ENCODE results near the gene PPM1M.
A peak's percentile ranks its signal among the peaks of the same experiment; 100 is the strongest.

PPM1M gene

DNA sequence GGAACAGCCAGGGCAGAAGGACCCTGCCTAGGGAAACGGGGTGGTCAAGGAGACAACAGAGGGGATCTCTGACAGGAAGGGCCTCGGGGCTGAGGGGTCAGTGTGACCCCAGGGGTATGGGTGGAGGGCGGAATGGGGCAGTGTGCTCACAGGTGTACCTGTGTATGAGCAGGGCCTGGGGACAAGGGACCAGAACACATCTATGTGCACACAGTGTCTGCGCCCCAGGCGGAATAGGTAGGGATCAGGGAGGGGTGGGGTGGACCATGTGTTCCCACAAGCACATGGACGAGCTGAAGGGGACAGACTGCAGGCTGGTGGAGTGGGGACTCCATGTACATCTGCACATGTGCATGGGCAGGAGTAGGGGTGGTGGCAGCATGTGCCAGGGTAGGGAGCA, 15.1 kb upstream of the PPM1M start:
- DNase-seq (ENCODE audit: low read depth in 1 of 2, low spot score in 1 of 2) = no peak

DNA sequence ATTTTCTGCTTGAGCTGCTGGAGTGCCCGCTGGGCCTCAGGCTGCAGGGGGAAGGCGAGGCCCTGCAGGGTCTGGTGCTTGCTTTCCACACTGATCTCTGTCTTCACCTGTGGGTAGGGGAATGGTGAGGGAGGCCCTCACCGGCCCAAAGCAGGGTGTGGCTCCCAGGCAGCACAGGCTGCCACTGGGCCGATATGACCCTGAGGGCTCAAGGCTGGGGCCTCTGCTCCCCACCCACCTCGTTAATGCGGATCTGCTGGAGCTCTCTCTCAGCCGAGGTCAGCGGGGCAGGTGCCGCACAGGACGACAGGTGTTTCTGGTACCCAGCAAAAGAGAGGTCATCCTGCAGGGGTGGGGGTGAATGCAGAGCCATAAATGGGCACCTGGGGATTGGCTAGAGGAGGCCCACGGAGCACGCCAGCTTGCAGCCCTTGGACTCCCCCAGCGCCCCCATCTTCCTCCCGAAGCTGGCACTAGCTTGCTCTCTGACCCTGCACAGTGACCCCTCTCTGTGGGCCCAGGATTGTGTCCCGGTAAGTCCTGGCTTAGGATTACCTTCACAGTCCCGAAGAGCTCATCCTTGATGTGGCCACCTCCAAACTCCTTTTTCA, 14.6 kb upstream of the PPM1M start:
- DNase-seq (ENCODE audit: low read depth in 1 of 2, low spot score in 1 of 2) = no peak

DNA sequence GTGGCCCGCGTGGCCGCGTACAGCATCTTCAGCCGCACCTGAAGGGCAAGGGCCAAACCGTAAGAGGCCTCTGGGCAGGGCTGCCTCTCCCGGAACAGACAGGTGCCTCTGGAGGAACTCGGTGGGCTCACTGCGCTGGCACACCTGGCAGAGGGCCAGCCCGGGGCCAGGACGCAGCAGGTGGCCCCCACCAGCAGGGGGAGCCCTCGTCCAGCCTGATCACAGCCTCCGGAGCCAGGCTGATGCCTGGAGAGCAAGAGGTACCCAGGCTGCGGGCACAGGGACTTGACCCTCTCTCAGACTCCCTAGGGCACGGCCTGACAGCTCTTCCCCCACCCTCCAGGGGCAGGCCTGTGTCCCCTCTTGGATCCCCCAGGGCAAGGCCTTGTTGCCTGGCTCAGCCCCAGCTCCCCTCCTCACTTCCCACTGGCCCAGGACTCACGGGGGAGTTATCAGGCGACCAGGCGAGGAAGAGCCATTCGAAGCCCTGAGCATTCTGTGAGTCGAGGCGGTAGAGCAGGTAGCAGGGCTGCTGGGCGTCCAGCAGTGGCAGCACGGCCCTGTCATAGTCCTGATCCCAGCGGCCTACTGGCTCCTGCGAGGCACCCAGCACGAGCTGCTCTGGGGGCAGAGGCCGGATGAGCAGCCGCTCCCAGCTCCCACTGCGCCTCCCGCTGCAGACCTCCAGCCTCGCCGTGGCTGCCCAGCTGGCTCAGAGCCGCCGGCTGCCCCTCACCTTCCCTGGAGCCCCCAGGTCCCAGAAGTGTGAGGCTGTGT, 13.9 kb upstream of the PPM1M start:
- DNase-seq (ENCODE audit: low read depth in 1 of 2, low spot score in 1 of 2) = peak; percentile 80 to 83

DNA sequence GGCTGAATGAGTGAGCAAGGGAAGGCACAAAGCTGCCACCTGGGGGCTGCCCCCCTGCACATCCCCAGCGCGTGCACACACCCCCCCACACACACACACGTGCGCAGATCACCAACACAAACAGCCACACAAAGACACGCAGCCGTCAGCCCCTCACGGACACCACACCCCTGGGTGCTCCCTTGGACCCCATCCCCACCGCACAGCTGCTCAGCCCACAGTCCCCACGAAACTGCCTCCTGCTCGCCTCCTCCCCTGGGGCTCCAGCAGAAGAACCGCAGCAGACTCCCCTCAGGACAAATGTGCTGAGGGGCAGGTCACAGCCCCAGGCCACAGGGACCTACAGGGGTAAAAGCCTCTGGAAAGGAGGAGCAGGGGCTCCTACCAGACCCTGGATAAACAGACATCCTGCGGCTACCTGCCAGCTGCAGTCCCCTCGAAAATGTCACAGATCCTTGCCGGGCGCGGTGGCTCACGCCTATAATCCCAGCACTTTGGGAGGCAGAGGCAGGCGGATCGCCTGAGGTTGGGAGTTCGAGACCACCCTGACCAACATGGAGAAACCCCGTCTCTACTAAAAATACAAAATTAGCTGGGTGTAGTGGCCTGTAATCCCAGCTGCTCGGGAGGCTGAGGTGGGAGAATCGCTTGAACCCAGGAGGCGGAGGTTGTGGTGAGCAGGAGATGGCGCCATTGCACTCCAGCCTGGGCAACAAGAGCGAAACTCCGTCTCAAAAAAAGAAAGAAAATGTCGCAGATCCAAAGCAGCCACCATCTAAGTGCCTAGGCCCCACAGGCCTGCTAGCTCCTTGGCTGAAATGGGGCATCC, 13.1 kb upstream of the PPM1M start:
- DNase-seq (ENCODE audit: low read depth in 1 of 2, low spot score in 1 of 2) = no peak

- DNase-seq (ENCODE audit: low read depth in 1 of 2, low spot score in 1 of 2) = no peak
Measured at GRCh38 chr3:52233108-52233591, 12.4 kb upstream of the PPM1M start.

DNA sequence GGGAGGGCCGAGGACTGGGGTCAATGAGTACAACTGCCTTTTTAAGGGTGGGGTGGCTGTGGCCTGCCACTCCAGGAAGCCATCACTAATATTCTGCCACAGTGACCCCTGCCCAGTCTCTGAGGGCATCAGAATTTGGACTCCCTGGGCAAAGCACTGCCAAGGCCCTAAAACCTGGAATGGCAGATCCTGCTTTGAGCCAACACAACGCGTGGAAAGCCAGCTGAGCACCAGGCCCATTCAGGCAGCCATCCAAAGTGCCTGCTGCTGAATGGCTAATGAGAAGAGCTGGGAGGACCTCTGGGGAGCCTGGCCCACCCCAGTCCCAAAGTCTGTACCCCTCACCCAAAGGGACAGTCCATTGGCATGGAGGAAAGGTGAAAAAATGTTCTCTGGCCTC, 11.6 kb upstream of the PPM1M start:
- no peak for DNase-seq (ENCODE audit: low read depth in 1 of 2, low spot score in 1 of 2)

DNA sequence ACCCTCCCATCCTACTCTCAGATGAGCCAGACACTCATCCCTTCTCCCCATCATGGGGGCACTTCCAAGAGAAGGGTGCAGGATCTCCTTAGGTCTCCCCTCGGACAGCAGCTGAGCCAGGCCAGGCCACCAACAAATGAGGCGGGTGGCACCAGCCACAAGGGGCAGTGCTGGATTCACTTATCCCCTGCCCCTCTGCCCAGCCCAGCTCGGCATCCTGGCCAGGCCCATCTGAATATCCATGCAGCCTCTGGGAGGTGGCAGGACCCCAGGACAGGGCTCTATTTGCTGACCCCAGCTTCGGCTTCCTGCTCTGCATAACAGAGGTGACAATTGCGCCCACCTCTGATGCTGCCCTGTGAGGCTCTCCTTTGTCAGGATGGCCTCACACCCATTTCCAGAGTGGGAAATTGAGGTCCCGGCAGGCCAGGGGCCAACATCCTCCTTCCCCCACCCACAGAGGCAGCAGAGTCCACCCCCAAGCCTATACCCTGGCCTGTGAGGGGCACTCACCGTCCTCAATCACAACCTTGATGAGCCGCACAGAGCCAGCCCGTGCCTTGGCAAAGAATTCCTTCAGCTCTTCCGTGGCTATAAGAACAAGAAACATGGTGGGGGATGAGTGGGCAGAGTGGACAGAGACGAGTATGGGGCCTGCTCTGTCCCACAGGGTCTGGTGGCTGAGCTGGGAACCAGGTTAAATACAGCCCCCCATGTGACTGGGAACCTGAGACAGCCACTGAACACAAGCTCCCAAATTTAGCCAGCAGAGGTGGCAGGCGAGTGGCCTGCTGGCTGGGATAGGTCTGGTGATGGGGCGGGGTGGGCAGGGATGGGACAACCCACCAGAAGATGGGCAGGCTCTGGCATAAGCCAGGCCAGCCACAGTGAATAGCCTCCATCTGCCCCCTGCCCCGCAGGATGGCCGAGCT, 10.8 kb upstream of the PPM1M start:
- no peak for DNase-seq (ENCODE audit: low read depth in 1 of 2, low spot score in 1 of 2)

GRCh38 chr3:52236424-52236886, 9.1 kb upstream of the PPM1M start:
- no peak for DNase-seq (ENCODE audit: low read depth in 1 of 2, low spot score in 1 of 2)

GRCh38 chr3:52237006-52237656, 8.4 kb upstream of the PPM1M start:
- DNase-seq (ENCODE audit: low read depth in 1 of 2, low spot score in 1 of 2) = no peak

DNA sequence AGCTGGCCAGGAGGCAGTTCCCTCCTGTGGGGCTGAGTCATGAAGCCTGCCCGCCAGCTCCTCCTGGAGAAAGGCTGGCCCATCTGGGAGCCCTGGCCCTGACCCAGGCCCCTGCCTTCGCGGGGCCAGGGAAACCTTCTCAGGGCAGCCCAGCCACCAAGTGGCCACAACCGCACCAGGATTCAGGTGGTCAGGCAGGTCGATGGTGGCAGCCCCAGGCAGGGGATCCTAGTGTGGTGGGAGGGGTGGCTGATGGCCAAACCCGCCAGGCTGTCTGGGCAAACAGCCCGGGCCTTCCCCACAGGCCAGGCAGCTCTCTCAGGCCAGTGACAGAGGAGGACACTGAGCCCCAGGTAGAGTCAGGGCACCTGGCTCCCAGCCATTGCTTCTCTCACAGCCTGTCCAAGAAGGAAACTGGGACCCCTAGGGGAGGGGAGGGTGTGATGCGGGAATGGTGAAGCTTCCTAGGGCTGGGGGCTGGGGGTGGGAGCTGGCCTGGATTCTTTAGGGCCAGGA, 7.8 kb upstream of the PPM1M start:
- no peak for DNase-seq (ENCODE audit: low read depth in 1 of 2, low spot score in 1 of 2)

DNA sequence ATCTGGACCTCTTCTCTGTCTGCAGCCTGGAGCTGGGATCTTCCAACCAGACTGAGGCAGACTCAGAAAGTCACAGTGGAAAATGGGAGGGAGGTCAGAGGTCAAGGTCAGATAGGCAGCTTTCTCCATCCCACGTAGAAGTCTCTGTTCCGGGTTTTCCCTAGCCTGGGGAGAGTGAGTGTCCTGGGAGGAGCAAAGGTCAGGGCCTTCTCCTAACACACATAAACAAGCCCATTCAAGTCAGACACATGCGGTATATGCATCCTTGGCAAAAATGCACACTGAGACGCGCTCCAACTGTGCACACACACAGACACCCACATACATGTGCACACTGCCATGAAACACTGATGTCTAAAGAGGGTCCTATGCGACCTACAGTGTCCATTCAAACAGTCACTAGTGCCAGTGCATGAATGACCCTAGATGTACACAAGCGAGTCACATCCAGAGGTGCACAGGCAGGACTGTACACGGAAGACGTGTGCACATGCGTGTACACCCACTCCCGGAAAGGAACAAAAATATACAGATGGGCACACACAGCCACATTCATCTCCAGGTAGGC, 7.3 kb upstream of the PPM1M start:
- DNase-seq (ENCODE audit: low read depth in 1 of 2, low spot score in 1 of 2) = no peak

- peak; percentile 55 to 85 for DNase-seq (ENCODE audit: low read depth in 1 of 2, low spot score in 1 of 2)
Measured at GRCh38 chr3:52238761-52239701, 6.5 kb upstream of the PPM1M start, which contains the start of gene TWF2. TSS of gene TWF2 (minus strand) at chr3:52239158. CDS start at chr3:52239016, 142 bp downstream.

GRCh38 chr3:52240059-52240885, 5.3 kb upstream of the PPM1M start:
- no peak for DNase-seq (ENCODE audit: low read depth in 1 of 2, low spot score in 1 of 2)

GRCh38 chr3:52240886-52241370, 4.6 kb upstream of the PPM1M start:
- no peak for DNase-seq (ENCODE audit: low read depth in 1 of 2, low spot score in 1 of 2)

GRCh38 chr3:52242039-52242438, 3.5 kb upstream of the PPM1M start:
- no peak for DNase-seq (ENCODE audit: low read depth in 1 of 2, low spot score in 1 of 2)

DNA sequence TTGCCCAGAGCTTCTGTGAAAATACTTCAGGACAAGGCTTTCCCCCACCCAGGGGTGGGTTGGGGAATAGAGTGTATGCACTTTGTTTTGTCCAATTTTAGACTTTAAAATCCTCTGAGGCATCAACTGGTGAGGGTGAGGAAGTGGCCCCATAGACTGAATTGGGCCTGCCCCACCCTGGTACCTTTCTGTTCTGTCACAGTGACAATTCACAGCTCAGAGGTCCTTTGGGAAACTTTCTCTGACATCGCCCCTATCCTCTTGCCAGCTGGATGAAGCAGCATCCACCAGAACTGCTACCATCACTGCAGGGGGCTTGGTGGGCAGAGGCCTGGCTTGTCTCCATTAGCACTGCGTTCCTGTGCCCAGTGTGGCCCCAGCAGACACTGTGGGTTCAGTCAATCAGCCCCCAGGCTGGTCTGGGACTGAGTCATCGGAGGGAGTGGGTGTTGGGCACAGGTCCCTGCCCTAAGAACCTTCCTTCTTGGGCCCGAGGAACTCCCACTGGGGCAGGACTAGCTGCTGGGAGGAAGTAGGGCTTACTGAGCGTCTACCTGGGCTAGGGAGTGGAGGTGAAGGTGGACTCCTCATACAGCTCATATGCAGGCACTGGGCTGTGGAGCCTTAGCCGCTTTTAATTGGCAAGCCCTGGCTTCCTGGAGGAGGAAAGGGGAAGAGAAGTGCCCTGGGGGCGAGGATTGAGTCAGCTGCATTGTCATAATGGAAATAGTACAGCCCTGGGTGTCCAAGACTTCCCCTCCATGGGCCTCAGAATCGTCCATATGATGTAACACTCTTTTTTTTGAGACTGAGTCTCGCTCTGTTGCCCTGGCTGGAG, 1.5 kb upstream of the PPM1M start:
- no peak for DNase-seq (ENCODE audit: low read depth in 1 of 2, low spot score in 1 of 2)

DNA sequence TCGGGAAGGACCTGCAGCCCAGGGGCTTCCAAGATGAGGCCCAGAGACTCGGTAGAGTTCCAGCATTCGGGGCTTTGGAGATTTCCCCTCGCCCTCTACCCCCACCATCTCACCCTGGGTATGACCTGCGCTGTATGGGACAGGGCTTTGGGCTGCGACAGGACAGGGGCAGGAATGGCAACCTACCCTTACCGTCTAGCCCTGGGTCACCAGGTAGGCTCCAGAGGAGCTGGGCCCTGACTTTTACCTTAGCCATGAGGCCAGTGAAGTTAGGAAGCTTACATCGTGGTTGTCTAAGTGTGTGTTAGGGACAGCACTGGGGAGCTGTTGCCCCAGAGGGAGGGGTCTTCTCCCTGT, 683 bp downstream of the PPM1M start:
- DNase-seq (ENCODE audit: low read depth in 1 of 2, low spot score in 1 of 2) = no peak

Data from activated T-helper 1 cell treated with anti-CD3 and anti-CD28 coated beads, Interleukin-2, amount 50 U/mL, for 16 hours (primary cell).